Globus pallidus (tissue), 1 donor: ENCODE data around the gene INPP5B.

Source experiments
- DNase-seq: peaks from one replicate; pipeline ENCODE4 v3.0.0-alpha.2; 2015; ENCODE audit warnings: low spot score

Gene INPP5B

GRCh38 chr1:37840711-37841110 is 106.1 kb downstream of the INPP5B start:
- DNase-seq = no peak

GRCh38 chr1:37839676-37840075 is 107.2 kb downstream of the INPP5B start:
- no peak for DNase-seq

- DNase-seq = no peak
These were observed 110.1 kb downstream of the INPP5B start for GRCh38 chr1:37836788-37837187.

- no peak for DNase-seq
These were observed 115.0 kb downstream of the INPP5B start for GRCh38 chr1:37831809-37832208.

GRCh38 chr1:37831109-37831508 is 115.7 kb downstream of the INPP5B start:
- no peak for DNase-seq

- DNase-seq = no peak
These were observed 118.3 kb downstream of the INPP5B start for GRCh38 chr1:37828410-37829074.

- no peak for DNase-seq
These were observed 121.3 kb downstream of the INPP5B start for GRCh38 chr1:37825506-37825905.

GRCh38 chr1:37824001-37824400 is 122.9 kb downstream of the INPP5B start:
- no peak for DNase-seq

- DNase-seq = no peak
These were observed 123.7 kb downstream of the INPP5B start for GRCh38 chr1:37822906-37823815.

- DNase-seq = no peak
These were observed 125.4 kb downstream of the INPP5B start for GRCh38 chr1:37821481-37821880.

- peak; percentile 87 for DNase-seq
These were observed 129.4 kb downstream of the INPP5B start for GRCh38 chr1:37817481-37817880.

- DNase-seq = peak; percentile 74
These were observed 132.6 kb downstream of the INPP5B start for GRCh38 chr1:37814252-37814651.

- DNase-seq = no peak
These were observed 133.2 kb downstream of the INPP5B start for GRCh38 chr1:37813529-37814145.

- DNase-seq = peak; percentile 86
These were observed 135.7 kb downstream of the INPP5B start for GRCh38 chr1:37811027-37811655.
